ENCODE results near the gene LCN6.

Gene LCN6

GRCh38 chr9:136703276-136703860 lies 45.0 kb downstream of the LCN6 start:
- TF ChIP-seq GATA3 (IDR thresholded peaks at IDR 0.05; ENCODE audit: low read depth, low read length) (no peak), GATA2 (IDR thresholded peaks at IDR 0.05; ENCODE audit: low read depth, low read length) (no peak)

- TF ChIP-seq GATA2 (IDR thresholded peaks at IDR 0.05; ENCODE audit: low read depth, low read length) (no peak), GATA3 (IDR thresholded peaks at IDR 0.05; ENCODE audit: low read depth, low read length) (no peak)
These were observed 46.7 kb downstream of the LCN6 start for GRCh38 chr9:136701668-136702053.

GRCh38 chr9:136700959-136701667 lies 47.2 kb downstream of the LCN6 start:
- TF ChIP-seq GATA2 (IDR thresholded peaks at IDR 0.05; ENCODE audit: low read depth, low read length) (no peak), GATA3 (IDR thresholded peaks at IDR 0.05; ENCODE audit: low read depth, low read length) (no peak)

- TF ChIP-seq GATA2 (IDR thresholded peaks at IDR 0.05; ENCODE audit: low read depth, low read length) (no peak), GATA3 (IDR thresholded peaks at IDR 0.05; ENCODE audit: low read depth, low read length) (no peak)
These were observed 48.0 kb downstream of the LCN6 start for GRCh38 chr9:136700304-136700703.

- no peak for TF ChIP-seq GATA2 (IDR thresholded peaks at IDR 0.05; ENCODE audit: low read depth, low read length)
- TF ChIP-seq GATA3 (IDR thresholded peaks at IDR 0.05; ENCODE audit: low read depth, low read length): no peak
These were observed 49.6 kb downstream of the LCN6 start for GRCh38 chr9:136698635-136699246.

- no peak for TF ChIP-seq GATA2 (IDR thresholded peaks at IDR 0.05; ENCODE audit: low read depth, low read length)
- no peak for TF ChIP-seq GATA3 (IDR thresholded peaks at IDR 0.05; ENCODE audit: low read depth, low read length)
These were observed 50.4 kb downstream of the LCN6 start for GRCh38 chr9:136697821-136698526.

- no peak for TF ChIP-seq GATA3 (IDR thresholded peaks at IDR 0.05; ENCODE audit: low read depth, low read length)
- TF ChIP-seq GATA2 (IDR thresholded peaks at IDR 0.05; ENCODE audit: low read depth, low read length): no peak
These were observed 51.0 kb downstream of the LCN6 start for GRCh38 chr9:136697146-136697820.

GRCh38 chr9:136696502-136696901 lies 51.8 kb downstream of the LCN6 start:
- TF ChIP-seq GATA3 (IDR thresholded peaks at IDR 0.05; ENCODE audit: low read depth, low read length) (no peak), GATA2 (IDR thresholded peaks at IDR 0.05; ENCODE audit: low read depth, low read length) (no peak)

GRCh38 chr9:136695955-136696354 lies 52.4 kb downstream of the LCN6 start:
- TF ChIP-seq GATA2 (IDR thresholded peaks at IDR 0.05; ENCODE audit: low read depth, low read length): no peak
- no peak for TF ChIP-seq GATA3 (IDR thresholded peaks at IDR 0.05; ENCODE audit: low read depth, low read length)

- TF ChIP-seq GATA3 (IDR thresholded peaks at IDR 0.05; ENCODE audit: low read depth, low read length) (no peak), GATA2 (IDR thresholded peaks at IDR 0.05; ENCODE audit: low read depth, low read length) (no peak)
These were observed 52.9 kb downstream of the LCN6 start for GRCh38 chr9:136695435-136695895.

- no peak for TF ChIP-seq GATA3 (IDR thresholded peaks at IDR 0.05; ENCODE audit: low read depth, low read length)
- no peak for TF ChIP-seq GATA2 (IDR thresholded peaks at IDR 0.05; ENCODE audit: low read depth, low read length)
These were observed 53.5 kb downstream of the LCN6 start for GRCh38 chr9:136694872-136695247.

- no peak; the same call in 1 of the 2 replicates for TF ChIP-seq GATA2 (IDR thresholded peaks at IDR 0.05; ENCODE audit: low read depth, low read length)
- no peak for TF ChIP-seq GATA3 (IDR thresholded peaks at IDR 0.05; ENCODE audit: low read depth, low read length)
These were observed 54.0 kb downstream of the LCN6 start for GRCh38 chr9:136694163-136694871.
